ENCODE results near the gene SHFL. TPM values are rescaled to one million over a fixed set of nuclear protein-coding genes. Genes with fewer than 3 reads are reported as not detected.

SHFL gene
- total RNA-seq, 2 donors from 2014 or later: 55.0 to 70.4 TPM

- Mint-ChIP-seq H3K4me1 (ENCODE audit: low read depth) (peaks cover 63% of the 10 kb centered on the region), H3K36me3 (ENCODE audit: insufficient read depth in 2 of 2) (peaks cover 6 to 16% of the 10 kb centered on the region in 2 donors), H3K9me3 (no peaks in the 10 kb centered on the region), H3K27me3 (ENCODE audit: low read depth) (no peaks in the 10 kb centered on the region), H3K27ac (peak overlapping the region; percentile 46), H3K4me3 (no peak overlapping the region)
- DNase-seq (no peak), ATAC-seq (replicated peaks in 1 of 2) (no peak)
These were observed 28.7 kb downstream of the SHFL start for GRCh38 chr19:10114651-10115391.

- no peak for DNase-seq
- no peaks in the 10 kb centered on the region for H3K9me3 Mint-ChIP-seq
- H3K4me1 Mint-ChIP-seq (ENCODE audit: low read depth): peaks cover 59% of the 10 kb centered on the region
- H3K36me3 Mint-ChIP-seq (ENCODE audit: insufficient read depth in 2 of 2): peaks cover 5 to 13% of the 10 kb centered on the region in 2 donors
- no peak overlapping the region for H3K27ac Mint-ChIP-seq
- no peaks in the 10 kb centered on the region for H3K27me3 Mint-ChIP-seq (ENCODE audit: low read depth)
- H3K4me3 Mint-ChIP-seq: no peak overlapping the region
- no peak for ATAC-seq (replicated peaks in 1 of 2)
These were observed 29.4 kb downstream of the SHFL start for GRCh38 chr19:10115392-10116084.

GRCh38 chr19:10116085-10116865 lies 30.2 kb downstream of the SHFL start:
- Mint-ChIP-seq H3K36me3 (ENCODE audit: insufficient read depth in 2 of 2) (peaks cover 4 to 10% of the 10 kb centered on the region in 2 donors), H3K27ac (peak overlapping the region; percentile 6), H3K27me3 (ENCODE audit: low read depth) (no peaks in the 10 kb centered on the region), H3K4me3 (no peak overlapping the region), H3K4me1 (ENCODE audit: low read depth) (peaks cover 52% of the 10 kb centered on the region), H3K9me3 (no peaks in the 10 kb centered on the region)
- no peak for ATAC-seq (replicated peaks in 1 of 2)
- DNase-seq: no peak

- no peaks in the 10 kb centered on the region for H3K27me3 Mint-ChIP-seq (ENCODE audit: low read depth)
- peaks cover 4 to 10% of the 10 kb centered on the region in 2 donors for H3K36me3 Mint-ChIP-seq (ENCODE audit: insufficient read depth in 2 of 2)
- no peak overlapping the region for H3K27ac Mint-ChIP-seq
- DNase-seq (no peak), ATAC-seq (replicated peaks in 1 of 2) (no peak)
- peaks cover 44% of the 10 kb centered on the region for H3K4me1 Mint-ChIP-seq (ENCODE audit: low read depth)
- no peaks in the 10 kb centered on the region for H3K9me3 Mint-ChIP-seq
- no peak overlapping the region for H3K4me3 Mint-ChIP-seq
These were observed 30.9 kb downstream of the SHFL start for GRCh38 chr19:10116866-10117616.

GRCh38 chr19:10118960-10119359 lies 32.8 kb downstream of the SHFL start:
- no peaks in the 10 kb centered on the region for H3K9me3 Mint-ChIP-seq
- H3K27me3 Mint-ChIP-seq (ENCODE audit: low read depth): no peaks in the 10 kb centered on the region
- peaks cover 32% of the 10 kb centered on the region for H3K4me1 Mint-ChIP-seq (ENCODE audit: low read depth)
- peak; percentile 2 to 6 for ATAC-seq (replicated peaks in 1 of 2)
- peaks cover 4 to 6% of the 10 kb centered on the region in 2 donors for H3K36me3 Mint-ChIP-seq (ENCODE audit: insufficient read depth in 2 of 2)
- H3K4me3 Mint-ChIP-seq: peak overlapping the region; percentile 93 to 97
- peak overlapping the region; percentile 95 for H3K27ac Mint-ChIP-seq
- DNase-seq: peak in 1 of 2 donors; percentile 24

- Mint-ChIP-seq H3K27ac (no peak overlapping the region), H3K36me3 (ENCODE audit: insufficient read depth in 2 of 2) (peaks cover 3 to 6% of the 10 kb centered on the region in 2 donors), H3K4me3 (no peak overlapping the region), H3K27me3 (ENCODE audit: low read depth) (no peaks in the 10 kb centered on the region), H3K9me3 (no peaks in the 10 kb centered on the region), H3K4me1 (ENCODE audit: low read depth) (peaks cover 32% of the 10 kb centered on the region)
- ATAC-seq (replicated peaks in 1 of 2): no peak
- no peak for DNase-seq
These were observed 34.5 kb downstream of the SHFL start for GRCh38 chr19:10120538-10121189.

GRCh38 chr19:10122045-10122444 lies 35.9 kb downstream of the SHFL start:
- ATAC-seq (replicated peaks in 1 of 2) (no peak), DNase-seq (no peak)
- Mint-ChIP-seq H3K27ac (peak overlapping the region; percentile 22), H3K36me3 (ENCODE audit: insufficient read depth in 2 of 2) (peaks cover 3 to 4% of the 10 kb centered on the region in 2 donors), H3K4me3 (no peak overlapping the region), H3K9me3 (no peaks in the 10 kb centered on the region), H3K27me3 (ENCODE audit: low read depth) (no peaks in the 10 kb centered on the region), H3K4me1 (ENCODE audit: low read depth) (peaks cover 22% of the 10 kb centered on the region)

- ATAC-seq (replicated peaks in 1 of 2) (no peak), DNase-seq (no peak)
- Mint-ChIP-seq H3K4me3 (no peak overlapping the region), H3K4me1 (ENCODE audit: low read depth) (peaks cover 7% of the 10 kb centered on the region), H3K36me3 (ENCODE audit: insufficient read depth in 2 of 2) (peaks cover 0 to 4% of the 10 kb centered on the region in 2 donors), H3K27ac (no peak overlapping the region), H3K27me3 (ENCODE audit: low read depth) (no peaks in the 10 kb centered on the region), H3K9me3 (no peaks in the 10 kb centered on the region)
These were observed 38.3 kb downstream of the SHFL start for GRCh38 chr19:10124429-10124828.

GRCh38 chr19:10126213-10126639 lies 40.1 kb downstream of the SHFL start:
- Mint-ChIP-seq H3K27ac (no peak overlapping the region), H3K27me3 (ENCODE audit: low read depth) (no peaks in the 10 kb centered on the region), H3K36me3 (ENCODE audit: insufficient read depth in 2 of 2) (peaks cover 0 to 9% of the 10 kb centered on the region in 2 donors), H3K4me1 (ENCODE audit: low read depth) (no peaks in the 10 kb centered on the region), H3K4me3 (no peak overlapping the region), H3K9me3 (no peaks in the 10 kb centered on the region)
- no peak for DNase-seq
- no peak for ATAC-seq (replicated peaks in 1 of 2)

- Mint-ChIP-seq H3K36me3 (ENCODE audit: insufficient read depth in 2 of 2) (peaks cover 5 to 25% of the 10 kb centered on the region in 2 donors), H3K27ac (no peak overlapping the region), H3K4me1 (ENCODE audit: low read depth) (no peaks in the 10 kb centered on the region), H3K27me3 (ENCODE audit: low read depth) (no peaks in the 10 kb centered on the region), H3K9me3 (no peaks in the 10 kb centered on the region), H3K4me3 (no peak overlapping the region)
- ATAC-seq (replicated peaks in 1 of 2) (no peak), DNase-seq (no peak)
These were observed 46.8 kb downstream of the SHFL start for GRCh38 chr19:10132905-10133304.

- no peaks in the 10 kb centered on the region for H3K9me3 Mint-ChIP-seq
- no peak overlapping the region for H3K4me3 Mint-ChIP-seq
- peaks cover 5 to 23% of the 10 kb centered on the region in 2 donors for H3K36me3 Mint-ChIP-seq (ENCODE audit: insufficient read depth in 2 of 2)
- ATAC-seq (replicated peaks in 1 of 2): no peak
- no peak overlapping the region for H3K27ac Mint-ChIP-seq
- no peaks in the 10 kb centered on the region for H3K27me3 Mint-ChIP-seq (ENCODE audit: low read depth)
- H3K4me1 Mint-ChIP-seq (ENCODE audit: low read depth): no peaks in the 10 kb centered on the region
- no peak for DNase-seq
These were observed 47.5 kb downstream of the SHFL start for GRCh38 chr19:10133596-10133995.

GRCh38 chr19:10134040-10134439 lies 47.9 kb downstream of the SHFL start:
- Mint-ChIP-seq H3K27me3 (ENCODE audit: low read depth) (no peaks in the 10 kb centered on the region), H3K36me3 (ENCODE audit: insufficient read depth in 2 of 2) (peaks cover 5 to 23% of the 10 kb centered on the region in 2 donors), H3K4me1 (ENCODE audit: low read depth) (no peaks in the 10 kb centered on the region), H3K9me3 (no peaks in the 10 kb centered on the region), H3K4me3 (no peak overlapping the region), H3K27ac (no peak overlapping the region)
- ATAC-seq (replicated peaks in 1 of 2) (no peak), DNase-seq (no peak)
